ENCODE measurements around the gene WHAMM. TPM values are rescaled to one million over a fixed set of nuclear protein-coding genes. Genes with fewer than 3 reads are reported as not detected.

WHAMM gene
- total RNA-seq, 1 donor from 2014 or later, result 9.4 TPM

- Mint-ChIP-seq H3K9me3 (ENCODE audit: unreplicated experiment) (peaks cover 2% of the 10 kb centered on the region), H3K36me3 (ENCODE audit: low read depth, unreplicated experiment) (peaks cover 16% of the 10 kb centered on the region), H3K27ac (ENCODE audit: unreplicated experiment) (no peak overlapping the region), H3K4me1 (ENCODE audit: low read depth, unreplicated experiment) (peaks cover 2% of the 10 kb centered on the region), H3K4me3 (ENCODE audit: unreplicated experiment) (no peak overlapping the region), H3K27me3 (ENCODE audit: low read depth, unreplicated experiment) (peaks cover 2% of the 10 kb centered on the region)
- H3K27me3 ChIP-seq (ENCODE audit: insufficient read depth, low read length), result peaks cover 2% of the 10 kb centered on the region
- peaks cover 9% of the 10 kb centered on the region for H4K20me1 ChIP-seq (ENCODE audit: insufficient read depth, low read length)
- H3K27ac ChIP-seq (ENCODE audit: low read depth, low read length), result no peak overlapping the region
- H3K4me3 ChIP-seq (ENCODE audit: insufficient read depth, low read depth, low read length), result no peak overlapping the region
- no peak for TF ChIP-seq EZH2 (IDR thresholded peaks at IDR 0.05; ENCODE audit: insufficient read depth, low read length)
- TF ChIP-seq CTCF (IDR thresholded peaks at IDR 0.05; ENCODE audit: insufficient read depth, low read depth, low read length), result no peak
- no peak for FAIRE-seq
- H2AFZ ChIP-seq (ENCODE audit: low read depth, low read length), result no peak overlapping the region
- H3K9me3 ChIP-seq (ENCODE audit: insufficient read depth, low read depth, low read length), result no peaks in the 10 kb centered on the region
- DNase-seq (ENCODE audit: low read depth), result no peak
- no peak overlapping the region for H3K9ac ChIP-seq (ENCODE audit: low read length)
- H3K36me3 ChIP-seq (ENCODE audit: insufficient read depth, low read length), result no peaks in the 10 kb centered on the region
- no peaks in the 10 kb centered on the region for H3K79me2 ChIP-seq (ENCODE audit: insufficient read depth, low read length)
- no peak overlapping the region for H3K4me2 ChIP-seq (ENCODE audit: low read length)
- no peaks in the 10 kb centered on the region for H3K4me1 ChIP-seq (ENCODE audit: insufficient read depth, low read length)
Measured at GRCh38 chr15:82771789-82772607, 37.4 kb upstream of the WHAMM start.

- peaks cover 2% of the 10 kb centered on the region for H3K4me1 Mint-ChIP-seq (ENCODE audit: low read depth, unreplicated experiment)
- peaks cover 2% of the 10 kb centered on the region for H3K27me3 ChIP-seq (ENCODE audit: insufficient read depth, low read length)
Measured at GRCh38 chr15:82774496-82774895, 34.9 kb upstream of the WHAMM start.

More at GRCh38 chr15:82774496-82774895, 34.9 kb upstream of the WHAMM start:
- TF ChIP-seq CTCF (IDR thresholded peaks at IDR 0.05; ENCODE audit: insufficient read depth, low read depth, low read length), result no peak
- TF ChIP-seq EZH2 (IDR thresholded peaks at IDR 0.05; ENCODE audit: insufficient read depth, low read length), result no peak
- Mint-ChIP-seq H3K27me3 (ENCODE audit: low read depth, unreplicated experiment) (peaks cover 2% of the 10 kb centered on the region), H3K9me3 (ENCODE audit: unreplicated experiment) (peaks cover 2% of the 10 kb centered on the region), H3K4me3 (ENCODE audit: unreplicated experiment) (no peak overlapping the region), H3K36me3 (ENCODE audit: low read depth, unreplicated experiment) (peaks cover 1% of the 10 kb centered on the region), H3K27ac (ENCODE audit: unreplicated experiment) (no peak overlapping the region)
- Histone ChIP-seq H3K4me2 (ENCODE audit: low read length) (no peak overlapping the region), H3K36me3 (ENCODE audit: insufficient read depth, low read length) (no peaks in the 10 kb centered on the region), H3K79me2 (ENCODE audit: insufficient read depth, low read length) (no peaks in the 10 kb centered on the region), H3K9me3 (ENCODE audit: insufficient read depth, low read depth, low read length) (no peaks in the 10 kb centered on the region), H2AFZ (ENCODE audit: low read depth, low read length) (no peak overlapping the region), H3K4me3 (ENCODE audit: insufficient read depth, low read depth, low read length) (no peak overlapping the region), H3K4me1 (ENCODE audit: insufficient read depth, low read length) (no peaks in the 10 kb centered on the region), H4K20me1 (ENCODE audit: insufficient read depth, low read length) (no peaks in the 10 kb centered on the region), H3K27ac (ENCODE audit: low read depth, low read length) (no peak overlapping the region), H3K9ac (ENCODE audit: low read length) (no peak overlapping the region)
- DNase-seq (ENCODE audit: low read depth), result no peak
- FAIRE-seq, result no peak

Measured in astrocyte (in vitro differentiated cells and primary cell).